CD4-positive, alpha-beta T cell treated with Interleukin-15 for 1 hour (primary cell): ENCODE measurements around the gene P2RX3.

ENCODE experiments used
- DNase-seq: peaks from one replicate; pipeline ENCODE4 v3.0.0-alpha.2; 2020

The P2RX3 gene

GRCh38 chr11:57310091-57310490, 28.1 kb upstream of the P2RX3 start:
- no peak for DNase-seq

- DNase-seq, result no peak
Observed at GRCh38 chr11:57310630-57311086, 27.5 kb upstream of the P2RX3 start.

DNA sequence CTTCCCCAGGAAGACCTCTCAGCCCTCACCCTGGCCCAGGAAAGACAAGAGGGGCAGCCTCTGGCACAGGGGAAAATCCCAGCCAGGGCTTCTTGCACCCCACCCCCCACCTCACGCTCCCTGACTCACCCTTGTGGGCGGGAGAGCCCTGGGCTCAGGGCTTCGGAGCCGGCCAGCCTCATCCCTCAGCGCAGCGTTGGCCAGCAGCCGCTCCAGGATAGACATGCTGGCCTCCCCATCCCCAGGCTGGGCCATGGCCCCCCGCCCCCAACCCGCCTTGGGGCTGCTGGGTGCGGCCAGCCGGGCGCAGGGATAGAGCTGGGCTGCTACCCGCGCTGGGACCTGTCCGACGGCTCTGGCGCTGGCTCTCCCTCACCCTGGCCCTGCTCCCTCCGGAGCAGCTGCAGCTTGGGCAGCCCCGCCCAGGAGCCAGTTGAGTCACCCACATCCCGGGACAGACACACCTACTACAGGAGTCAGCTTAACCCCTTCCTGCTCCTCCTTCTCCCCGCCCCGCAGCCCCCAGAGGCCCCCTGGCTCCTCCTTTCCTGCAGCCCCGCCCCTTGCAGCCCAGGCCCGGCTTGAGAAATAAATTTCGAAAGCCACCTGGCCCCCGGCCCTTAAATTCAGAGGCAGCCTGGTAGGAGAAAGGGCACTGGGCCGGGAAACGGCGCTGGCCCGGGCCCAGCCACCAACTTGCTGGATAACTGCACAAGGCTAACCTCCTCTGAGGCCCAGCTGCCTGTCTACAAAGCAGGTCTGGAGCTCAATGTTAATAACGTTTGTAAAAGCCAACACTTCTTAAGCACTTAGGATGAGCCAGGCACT, 26.8 kb upstream of the P2RX3 start:
- DNase-seq, result peak; percentile 62

GRCh38 chr11:57312511-57313021, 25.6 kb upstream of the P2RX3 start:
- DNase-seq, result no peak

DNA sequence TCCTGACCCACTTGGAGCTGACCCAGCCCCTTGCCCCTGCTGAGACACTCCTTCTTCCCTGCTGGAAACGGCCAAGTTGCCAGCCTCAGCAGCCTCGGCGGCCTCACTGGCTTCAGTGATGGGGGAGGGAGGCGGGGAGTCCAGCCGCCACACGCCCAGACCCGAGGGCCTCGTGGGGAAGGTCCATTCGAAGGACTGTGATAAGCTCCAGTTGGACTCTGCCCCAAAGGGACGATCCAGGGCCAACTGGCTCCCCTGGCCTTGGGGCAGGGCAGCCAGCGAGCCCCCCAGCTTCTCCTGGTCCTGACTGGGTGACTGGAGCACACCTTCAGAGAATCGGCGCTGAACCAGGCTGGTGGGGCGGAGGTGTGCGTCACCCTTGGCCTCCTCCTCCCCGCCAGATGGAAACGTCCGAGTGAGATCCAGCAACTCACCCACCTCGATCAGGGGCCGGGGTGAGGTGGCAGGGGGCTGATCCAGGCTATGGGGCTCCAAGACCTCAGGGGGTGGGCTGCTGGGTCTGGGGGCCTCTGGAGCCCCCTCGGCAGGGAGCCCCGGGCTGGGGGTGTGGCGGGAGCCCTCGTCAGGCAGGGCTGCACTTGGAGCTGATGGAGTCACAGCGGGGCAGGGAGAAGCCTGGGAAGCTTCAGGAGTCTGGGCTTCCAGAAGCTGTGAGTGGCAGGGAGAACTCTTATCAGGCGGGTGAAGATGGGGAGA, 24.9 kb upstream of the P2RX3 start:
- no peak for DNase-seq

- no peak for DNase-seq
Observed at GRCh38 chr11:57313788-57314135, 24.4 kb upstream of the P2RX3 start.

DNA sequence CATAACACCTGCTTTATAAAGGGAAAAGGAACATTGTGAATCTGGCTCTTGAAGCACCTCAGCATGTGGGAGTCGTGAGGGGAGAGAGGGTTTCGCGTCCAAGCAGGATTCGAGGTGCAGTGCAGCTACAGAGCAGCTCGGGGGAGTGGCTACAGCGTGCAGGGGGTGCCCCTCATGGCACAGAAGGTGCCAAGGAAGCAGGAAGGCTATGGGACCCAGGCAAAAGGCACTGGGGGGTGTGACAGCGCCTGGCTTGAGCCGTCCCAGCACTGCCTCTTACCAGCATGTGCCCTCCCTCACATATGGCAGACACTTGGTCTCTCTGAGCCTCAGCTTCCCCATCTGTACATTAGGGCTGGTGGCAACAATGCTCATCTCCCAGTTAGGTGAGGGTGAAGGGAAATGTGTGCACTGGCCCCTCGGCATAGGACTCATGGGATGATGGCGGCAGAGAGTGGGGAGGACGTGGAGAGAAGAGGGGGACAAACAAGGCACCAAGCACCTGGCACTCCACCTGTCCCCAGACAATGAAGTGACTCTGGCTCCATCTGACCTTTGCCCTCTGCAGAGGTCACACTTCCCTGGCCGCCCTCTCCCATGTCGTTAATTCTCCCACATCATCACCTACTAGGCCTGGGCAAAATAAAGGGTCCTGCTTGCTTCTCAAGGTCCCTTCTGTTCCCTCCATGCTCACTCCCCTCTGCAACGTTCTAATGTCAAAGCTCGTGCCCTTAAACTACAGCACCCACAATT, 23.8 kb upstream of the P2RX3 start:
- DNase-seq, result no peak

- DNase-seq, result no peak
Observed at GRCh38 chr11:57315491-57315890, 22.7 kb upstream of the P2RX3 start.

DNA sequence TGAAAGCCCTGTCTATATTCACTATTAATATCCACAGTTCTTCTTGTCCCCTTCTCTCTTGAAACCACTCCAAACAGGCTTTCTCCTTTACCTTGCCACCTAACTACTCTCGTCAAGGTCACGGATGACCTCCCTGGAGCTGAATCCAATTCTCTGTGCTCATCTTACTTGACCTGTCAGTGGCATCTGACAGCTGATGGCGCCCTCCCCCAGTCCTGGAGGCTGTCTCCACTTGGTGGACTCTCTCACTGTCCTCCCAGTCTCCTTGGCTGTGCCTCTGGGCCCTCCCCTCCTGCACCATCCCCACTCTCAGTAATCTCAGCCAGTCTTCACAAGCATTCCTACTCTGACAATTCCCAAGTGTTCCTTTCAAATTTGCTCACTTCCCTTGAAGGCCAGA, 22.1 kb upstream of the P2RX3 start:
- DNase-seq, result no peak

DNA sequence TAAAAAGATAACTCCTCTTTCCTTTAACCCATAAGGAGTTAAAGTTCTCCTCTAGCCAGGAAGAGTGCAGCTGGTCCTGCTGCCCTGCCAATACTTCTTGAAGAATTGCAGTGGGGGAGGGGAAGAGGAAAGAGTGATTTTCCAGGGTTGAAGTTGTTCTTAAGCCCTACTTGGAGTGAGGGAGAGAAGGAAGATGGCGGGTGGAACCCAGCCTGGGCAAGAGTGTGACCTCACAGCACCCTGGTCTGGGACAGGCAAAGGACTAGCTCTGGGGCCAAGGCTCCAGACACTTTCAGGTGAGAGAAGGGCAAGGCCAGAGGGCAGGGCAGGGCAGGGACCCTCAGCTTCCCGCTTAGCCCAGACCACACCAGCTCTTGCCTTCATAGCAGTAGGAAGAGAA, 20.0 kb upstream of the P2RX3 start:
- DNase-seq, result no peak

DNA sequence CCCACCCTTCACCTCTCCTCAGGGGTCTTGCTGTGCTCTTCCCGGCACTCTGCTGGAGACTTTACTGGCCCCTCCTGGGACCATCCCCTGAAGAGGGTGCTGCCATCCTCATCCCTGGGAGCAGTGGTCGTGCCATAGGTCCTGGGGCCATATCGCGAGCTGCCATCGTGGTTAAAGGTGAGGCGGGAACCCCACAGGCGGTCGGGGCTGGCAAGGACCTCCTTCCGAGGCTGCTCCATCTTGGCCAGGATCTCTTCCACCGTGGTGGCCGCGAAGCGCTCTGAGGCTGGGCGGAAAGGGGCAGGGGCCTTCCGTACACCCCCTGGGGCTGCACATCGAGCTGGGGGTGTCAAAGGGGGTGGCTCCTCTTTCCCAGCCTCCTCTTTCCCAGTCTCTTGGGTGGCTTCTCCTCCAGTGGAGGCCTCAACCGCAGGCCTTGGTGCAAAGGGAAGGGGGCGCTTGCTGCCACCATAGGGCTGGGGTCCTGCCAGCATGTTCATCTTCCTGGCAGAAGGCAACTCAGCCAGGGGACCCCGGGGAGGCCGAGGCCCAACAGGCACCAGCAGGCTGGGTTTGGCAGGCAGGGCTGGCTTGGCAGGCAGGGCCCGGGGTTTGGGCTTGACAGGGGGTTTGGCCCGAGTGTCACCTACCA, 18.0 kb upstream of the P2RX3 start:
- DNase-seq, result no peak

- DNase-seq, result no peak
Observed at GRCh38 chr11:57320719-57321387, 17.3 kb upstream of the P2RX3 start.

DNA sequence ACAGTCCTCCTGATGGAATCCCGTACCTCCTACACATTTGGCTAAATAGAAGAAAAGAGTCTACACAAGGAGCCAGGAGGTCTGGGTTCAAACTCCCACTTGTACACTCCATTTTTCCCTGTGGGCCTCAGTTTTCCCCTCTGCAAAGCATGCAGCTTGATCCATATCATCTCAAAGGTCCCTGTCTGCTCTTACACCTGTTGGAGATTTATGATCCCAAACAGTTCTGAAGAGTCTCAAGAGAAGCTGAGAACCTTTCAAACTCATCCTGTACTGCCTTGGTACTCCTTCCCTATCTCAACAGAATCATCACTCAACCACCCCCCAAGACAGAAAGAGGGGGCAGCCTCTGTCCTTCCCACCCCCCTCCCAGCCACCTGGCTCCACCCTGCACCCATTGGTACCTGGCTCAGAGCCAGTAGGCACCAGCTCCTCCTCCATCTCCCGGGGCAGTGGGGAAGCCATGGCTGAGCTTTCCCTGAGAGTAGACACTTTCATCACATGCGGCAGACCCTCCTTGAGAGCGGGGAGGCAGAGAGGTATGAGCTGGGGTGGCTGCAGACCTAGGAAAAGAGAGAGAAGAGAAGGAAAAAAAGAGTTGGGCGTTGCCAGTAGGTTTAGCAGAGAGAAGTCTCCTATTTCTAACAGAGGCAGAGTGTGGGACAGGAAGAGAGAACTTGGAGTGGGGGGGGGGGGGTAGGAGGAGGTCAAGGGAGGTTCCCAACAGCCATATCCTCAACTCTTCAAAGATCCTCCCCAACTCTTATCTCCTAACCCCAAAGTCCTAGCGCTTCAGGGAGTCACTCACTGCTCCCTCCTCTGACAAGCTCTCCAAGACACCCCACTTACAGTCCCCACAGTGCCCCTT, 16.5 kb upstream of the P2RX3 start:
- DNase-seq, result no peak

DNA sequence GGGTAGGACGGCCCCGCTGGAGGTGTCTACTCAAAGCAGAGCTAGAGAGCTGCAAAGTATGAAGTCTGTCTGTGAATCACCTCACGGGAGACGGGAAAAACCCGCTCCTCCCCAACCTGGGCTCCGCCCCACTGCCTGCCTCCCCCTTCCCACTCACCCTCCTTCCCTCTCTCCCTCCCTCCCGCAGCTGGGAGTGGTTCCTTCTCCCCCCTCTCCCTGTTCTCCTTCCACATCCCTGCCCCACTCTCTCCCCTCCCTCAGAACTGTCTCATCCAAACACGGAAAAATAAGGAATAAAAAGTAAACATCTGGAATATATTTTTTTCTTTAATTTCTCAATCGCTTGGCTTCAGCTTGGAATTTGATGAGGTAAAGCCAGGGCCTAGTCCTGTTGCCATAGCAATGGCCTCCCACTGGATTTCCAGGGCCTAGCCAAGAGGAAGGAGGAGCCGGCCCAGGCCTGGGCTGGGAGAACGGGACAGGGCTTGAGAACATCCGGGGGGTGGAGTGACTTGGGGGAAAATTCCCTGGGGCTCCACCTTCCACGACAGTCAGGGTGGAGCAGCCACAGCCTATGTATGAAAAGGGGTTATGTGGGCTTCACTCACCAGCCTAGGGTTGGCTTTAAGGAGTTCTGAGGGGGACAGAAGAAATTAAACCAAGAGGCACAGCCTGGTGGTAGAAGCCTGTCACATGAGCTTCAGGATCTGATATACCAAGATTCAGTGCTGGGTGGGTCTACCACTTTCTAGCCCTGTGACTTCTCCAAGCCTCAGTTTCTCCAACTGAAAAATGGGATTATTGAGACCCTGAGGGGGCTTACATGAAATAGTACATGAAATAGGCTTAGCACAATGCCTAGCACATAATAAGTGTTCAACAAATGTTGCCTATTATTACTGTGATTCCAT, 15.6 kb upstream of the P2RX3 start:
- DNase-seq, result no peak

- no peak for DNase-seq
Observed at GRCh38 chr11:57323167-57323854, 14.8 kb upstream of the P2RX3 start.

GRCh38 chr11:57323855-57324153, 14.3 kb upstream of the P2RX3 start:
- no peak for DNase-seq

- no peak for DNase-seq
Observed at GRCh38 chr11:57324154-57324885, 13.8 kb upstream of the P2RX3 start.

- DNase-seq, result peak; percentile 92
Observed at GRCh38 chr11:57324886-57325734, 13.0 kb upstream of the P2RX3 start, which contains the start of gene TNKS1BP1. Gene TNKS1BP1 (minus strand): TSS chr11:57324952. CDS start chr11:57321885, 3,067 bp downstream.
